IMR-90 (cell line): ENCODE data around the gene GRID1. TPM values are rescaled to one million over a fixed set of nuclear protein-coding genes. Genes with fewer than 3 reads are reported as not detected.
"Not testable (repeated sequence)": the region's sequence is repeated elsewhere in the genome, so short reads cannot be mapped to it uniquely, and the experiment has no call there.

Experiments
- ATAC-seq: fragments of 200-7000 bp; cut with Tn5 transposase; 2 replicates; pipeline ENCODE4 v1.9.1; 2020; ENCODE audit warnings: low read depth, mild to moderate bottlenecking, moderate library complexity
- BruUV-seq: library from RNA; stranded (reverse); fragments of 400-500 nt; replicated peaks from 2 replicates; lab custom pipeline; 2021; lab: Mats Ljungman, UMichigan
- CTCF ChIA-PET: fragments of 300-600 bp; formaldehyde crosslinking; extraction: SDS; loops from one replicate; lab custom pipeline; 2021; ENCODE audit warnings: antibody characterized with exemption; lab: Yijun Ruan, JAX
- POLR2A ChIA-PET: fragments of 300-600 bp; sonication (Branson Sonifier 250); formaldehyde crosslinking; loops from one replicate; lab custom pipeline; 2022; ENCODE audit warnings: antibody characterized with exemption; ENCODE audit not compliant: unreplicated experiment; lab: Charles Lee
- DNase-seq: peaks from one replicate; pipeline ENCODE4 v3.0.0; 2013
- H2AFZ ChIP-seq: replicated peaks from 2 replicates; pipeline ENCODE3; 2013; ENCODE audit warnings: low read length, mild to moderate bottlenecking; ENCODE audit not compliant: poor library complexity
- H2AK5ac ChIP-seq: 2 replicates; pipeline ENCODE4 v1.6.1; 2013; ENCODE audit warnings: low read depth, low read length, inconsistent platforms
- H2AK9ac ChIP-seq: replicated peaks from 2 replicates; pipeline ENCODE3; 2013; ENCODE audit warnings: mild to moderate bottlenecking, low read depth, low read length, moderate library complexity; ENCODE audit not compliant: poor library complexity
- H2BK120ac ChIP-seq: 2 replicates; pipeline ENCODE4 v1.6.1; 2013; ENCODE audit warnings: low read depth, low read length, inconsistent platforms
- H2BK15ac ChIP-seq: 3 replicates; pipeline ENCODE4 v1.6.1; 2013; ENCODE audit warnings: low read depth, low read length, inconsistent platforms
- H2BK20ac ChIP-seq: 2 replicates; pipeline ENCODE4 v1.6.1; 2013; ENCODE audit warnings: low read depth, mild to moderate bottlenecking, inconsistent platforms, low read length, moderate library complexity
- H2BK5ac ChIP-seq: 2 replicates; pipeline ENCODE4 v1.6.1; 2013; ENCODE audit warnings: mild to moderate bottlenecking, low read depth, low read length, inconsistent platforms; ENCODE audit not compliant: poor library complexity, severe bottlenecking
- H3K14ac ChIP-seq: replicated peaks from 2 replicates; pipeline ENCODE4 v1.6.1; 2013; ENCODE audit warnings: low read depth, low read length, inconsistent platforms
- H3K18ac ChIP-seq: 2 replicates; pipeline ENCODE4 v1.6.1; 2013; ENCODE audit warnings: low read depth, low read length, control low read depth
- H3K23ac ChIP-seq: 2 replicates; pipeline ENCODE4 v1.6.1; 2013; ENCODE audit warnings: low read depth, low read length, inconsistent platforms
- H3K27ac ChIP-seq: 2 replicates; pipeline ENCODE4 v1.5.1; 2013; ENCODE audit warnings: mild to moderate bottlenecking, control low read depth, low read length; ENCODE audit not compliant: insufficient read depth
- H3K27me3 ChIP-seq: 2 replicates; pipeline ENCODE4 v1.6.1; 2013; ENCODE audit warnings: low read length; ENCODE audit not compliant: control insufficient read depth, insufficient read depth
- H3K36me3 ChIP-seq: 2 replicates; pipeline ENCODE4 v1.6.1; 2013; ENCODE audit warnings: low read length, mixed read lengths; ENCODE audit not compliant: control insufficient read depth, insufficient read depth
- H3K4ac ChIP-seq: 2 replicates; pipeline ENCODE4 v1.6.1; 2013; ENCODE audit warnings: low read depth, low read length, inconsistent platforms
- H3K4me1 ChIP-seq: 2 replicates; pipeline ENCODE4 v1.6.1; 2013; ENCODE audit warnings: low read length, mixed read lengths; ENCODE audit not compliant: control insufficient read depth, insufficient read depth
- H3K4me2 ChIP-seq: 2 replicates; pipeline ENCODE4 v1.6.1; 2013; ENCODE audit warnings: low read depth, mild to moderate bottlenecking, control low read depth, low read length, moderate library complexity
- H3K4me3 ChIP-seq: 2 replicates; pipeline ENCODE4 v1.5.1; 2013; ENCODE audit warnings: low read depth, mild to moderate bottlenecking, control low read depth, low read length, moderate library complexity; ENCODE audit not compliant: insufficient read depth
- H3K56ac ChIP-seq: 2 replicates; pipeline ENCODE4 v1.6.1; 2013; ENCODE audit warnings: low read length, inconsistent platforms; ENCODE audit not compliant: insufficient read depth; ENCODE audit errors: extremely low read depth
- H3K79me1 ChIP-seq, 2 experiments: 2 replicates each; pipeline ENCODE4 v1.6.1; 2013; ENCODE audit warnings: low read length in 2 of 2, inconsistent platforms in 1 of 2, low read depth in 1 of 2
- H3K9ac ChIP-seq: 2 replicates; pipeline ENCODE4 v1.6.1; 2013; ENCODE audit warnings: low read depth, low read length, control low read depth
- H3K9me1 ChIP-seq: 2 replicates; pipeline ENCODE4 v1.6.1; 2013; ENCODE audit warnings: low read length, inconsistent platforms; ENCODE audit not compliant: insufficient read depth
- H3K9me3 ChIP-seq: 2 replicates; pipeline ENCODE4 v1.6.1; 2013; ENCODE audit warnings: low read length; ENCODE audit not compliant: control insufficient read depth, insufficient read depth
- H4K20me1 ChIP-seq: 2 replicates; pipeline ENCODE4 v1.6.1; 2013; ENCODE audit warnings: low read length, inconsistent platforms; ENCODE audit not compliant: insufficient read depth
- H4K5ac ChIP-seq: 2 replicates; pipeline ENCODE4 v1.6.1; 2013; ENCODE audit warnings: mild to moderate bottlenecking, low read depth, low read length, control low read depth
- H4K8ac ChIP-seq, 2 experiments: 2 replicates each; pipeline ENCODE4 v1.6.1; 2013; ENCODE audit warnings: low read depth in 2 of 2, low read length in 2 of 2, control low read depth in 1 of 2, inconsistent platforms in 1 of 2
- H4K91ac ChIP-seq: 2 replicates; pipeline ENCODE4 v1.6.1; 2013; ENCODE audit warnings: low read depth, low read length, inconsistent platforms; ENCODE audit not compliant: insufficient read depth
- RCOR1 ChIP-seq: IDR thresholded peaks from 2 replicates; pipeline ENCODE4 v1.6.1; 2012; ENCODE audit warnings: mild to moderate bottlenecking, low read length, improper control_type of control experiment; ENCODE audit not compliant: insufficient replicate concordance
- WGBS, 2 experiments: methylation state at CpG; one replicate each; pipeline versions ENCODE4 v1.1.5 to v1.1.7; 2013; ENCODE audit warnings: missing lambda C conversion rate in 2 of 2; ENCODE audit not compliant: insufficient read length in 1 of 2; ENCODE audit errors: extremely low coverage in 2 of 2; 5-methylcytosine and 5-hydroxymethylcytosine counted together
- dilution Hi-C: fragments of 300-500 bp; cut with HindIII; formaldehyde crosslinking; loops from one replicate; pipeline ENCODE4 v1.14.3; 2018; ENCODE audit warnings: low sequenced_read_pairs; ENCODE audit not compliant: unreplicated experiment
- in situ Hi-C: fragments of 300-500 bp; cut with MboI; formaldehyde crosslinking; loops from 3 replicates; pipeline ENCODE4 v1.14.3; 2019; ENCODE audit warnings: low sequenced_read_pairs, inconsistent platforms, mixed read lengths
- intact Hi-C: fragments of 100-400 bp; cut with micrococcal nuclease; formaldehyde crosslinking; loops from 2 replicates; pipeline ENCODE4 v1.10.0; 2022
- polyA plus RNA-seq, 3 experiments: library from polyadenylated mRNA; depleted of rRNA; stranded (reverse); fragments of >200 nt; gene quantifications; 2 replicates each; pipeline ENCODE4 v1.2.3, GENCODE V29; 2012; ENCODE audit warnings: low replicate concordance in 1 of 3
- total RNA-seq: library from RNA; depleted of rRNA; stranded (reverse); fragments of >200 nt; gene quantifications from 2 replicates; pipeline ENCODE4 v1.2.3, GENCODE V29; 2012

GRID1 gene
- total and polyA plus RNA-seq, 2 of the 4 experiments (the other 2 are of a cell fraction) = not detected

- Histone ChIP-seq H2AK9ac (no peak overlapping the region), H3K18ac (no peak overlapping the region), H2AK5ac (no peak overlapping the region), H3K4me2 (no peak overlapping the region), H2BK15ac (no peak overlapping the region), H2BK5ac (no peak overlapping the region), H3K23ac (no peak overlapping the region), H3K27ac (no peak overlapping the region), H3K27me3 (no peaks in the 10 kb centered on the region), H2BK120ac (no peak overlapping the region), H3K36me3 (no peaks in the 10 kb centered on the region), H4K8ac (no peak overlapping the region), H3K56ac (no peak overlapping the region), H2AFZ (no peak overlapping the region), H4K20me1 (no peaks in the 10 kb centered on the region), H3K9me3 (peaks cover 16% of the 10 kb centered on the region; the same call in 1 of the 2 replicates), H3K14ac (no peak overlapping the region), H3K4me1 (no peaks in the 10 kb centered on the region), H3K9me1 (no peaks in the 10 kb centered on the region), H4K5ac (no peak overlapping the region), H2BK20ac (no peak overlapping the region), H3K9ac (no peak overlapping the region), H4K91ac (no peak overlapping the region), H3K79me1 (no peaks in the 10 kb centered on the region), H3K4me3 (no peak overlapping the region), H3K4ac (no peak overlapping the region)
- intact Hi-C loops = no loop called here
- ATAC-seq = no peak
- no CpG with 5 or more reads among the region's 1 CpG for WGBS, 2 experiments
- in situ Hi-C loops = no loop called here
- BruUV-seq = no TSS peak
- ChIA-PET CTCF (no interaction called here), POLR2A (no interaction called here)
- no peak for TF ChIP-seq RCOR1
- dilution Hi-C loops = no loop called here
- DNase-seq = no peak
These were observed 333.0 kb downstream of the GRID1 start for GRCh38 chr10:86033581-86033980.

GRCh38 chr10:86032087-86032486 lies 334.5 kb downstream of the GRID1 start:
- H2AFZ ChIP-seq, ATAC-seq, dilution Hi-C loops, H2BK5ac ChIP-seq, H3K27me3 ChIP-seq, H4K20me1 ChIP-seq, BruUV-seq, intact Hi-C loops, H4K91ac ChIP-seq, H3K4ac ChIP-seq, H4K5ac ChIP-seq, H3K36me3 ChIP-seq, H3K56ac ChIP-seq, POLR2A ChIA-PET, H3K4me3 ChIP-seq, H2AK9ac ChIP-seq, H2AK5ac ChIP-seq, H3K79me1 ChIP-seq, H3K4me2 ChIP-seq, H3K23ac ChIP-seq, H3K14ac ChIP-seq, H3K9ac ChIP-seq, H3K4me1 ChIP-seq, H3K18ac ChIP-seq, H3K27ac ChIP-seq, DNase-seq, H4K8ac ChIP-seq, H2BK15ac ChIP-seq, CTCF ChIA-PET, H3K9me1 ChIP-seq, H2BK20ac ChIP-seq, in situ Hi-C loops, H2BK120ac ChIP-seq: not testable (repeated sequence)
- peaks cover 15% of the 10 kb centered on the region; the same call in 1 of the 2 replicates for H3K9me3 ChIP-seq
- 100% methylated on average over 1 of the region's 8 CpGs; no CpG with 5 or more reads in 1 of the 2 experiments for WGBS, 2 experiments
